Measurements from ENCODE around the gene C2orf92.

C2orf92 gene

DNA sequence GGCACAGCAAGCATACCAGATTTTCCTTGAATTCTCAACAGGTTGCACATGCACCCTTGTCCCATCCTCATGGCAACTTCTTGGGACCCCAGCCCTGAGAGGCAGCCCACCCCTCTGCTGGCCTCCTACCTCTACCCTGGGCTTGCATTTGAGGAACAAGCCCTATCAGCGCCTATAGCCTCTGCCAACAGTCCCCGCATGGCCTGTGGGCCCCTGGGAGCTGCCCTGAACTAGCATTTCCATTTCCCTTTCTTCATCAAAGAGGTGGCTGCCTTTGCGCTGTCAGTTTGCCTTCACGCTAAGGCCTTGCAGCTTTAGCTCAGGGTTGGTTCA, 38.5 kb downstream of the C2orf92 start:
- Histone ChIP-seq H3K4me3 (ENCODE audit: low read depth, low read length) (no peak overlapping the region), H3K9me3 (ENCODE audit: control insufficient read depth, insufficient read depth, low read depth, low read length) (no peaks in the 10 kb centered on the region), H3K36me3 (ENCODE audit: control insufficient read depth in 2 of 2, insufficient read depth in 1 of 2, low read length in 2 of 2) (no peaks in the 10 kb centered on the region), H3K4me1 (ENCODE audit: control insufficient read depth, insufficient read depth, low read length) (no peaks in the 10 kb centered on the region), H3K27ac (ENCODE audit: extremely low read depth, low read depth, low read length) (no peak overlapping the region)
- no peak for TF ChIP-seq ZSCAN16 (tag by site-specific recombination; IDR thresholded peaks at IDR 0.05)
- TF ChIP-seq, protein P1, sequence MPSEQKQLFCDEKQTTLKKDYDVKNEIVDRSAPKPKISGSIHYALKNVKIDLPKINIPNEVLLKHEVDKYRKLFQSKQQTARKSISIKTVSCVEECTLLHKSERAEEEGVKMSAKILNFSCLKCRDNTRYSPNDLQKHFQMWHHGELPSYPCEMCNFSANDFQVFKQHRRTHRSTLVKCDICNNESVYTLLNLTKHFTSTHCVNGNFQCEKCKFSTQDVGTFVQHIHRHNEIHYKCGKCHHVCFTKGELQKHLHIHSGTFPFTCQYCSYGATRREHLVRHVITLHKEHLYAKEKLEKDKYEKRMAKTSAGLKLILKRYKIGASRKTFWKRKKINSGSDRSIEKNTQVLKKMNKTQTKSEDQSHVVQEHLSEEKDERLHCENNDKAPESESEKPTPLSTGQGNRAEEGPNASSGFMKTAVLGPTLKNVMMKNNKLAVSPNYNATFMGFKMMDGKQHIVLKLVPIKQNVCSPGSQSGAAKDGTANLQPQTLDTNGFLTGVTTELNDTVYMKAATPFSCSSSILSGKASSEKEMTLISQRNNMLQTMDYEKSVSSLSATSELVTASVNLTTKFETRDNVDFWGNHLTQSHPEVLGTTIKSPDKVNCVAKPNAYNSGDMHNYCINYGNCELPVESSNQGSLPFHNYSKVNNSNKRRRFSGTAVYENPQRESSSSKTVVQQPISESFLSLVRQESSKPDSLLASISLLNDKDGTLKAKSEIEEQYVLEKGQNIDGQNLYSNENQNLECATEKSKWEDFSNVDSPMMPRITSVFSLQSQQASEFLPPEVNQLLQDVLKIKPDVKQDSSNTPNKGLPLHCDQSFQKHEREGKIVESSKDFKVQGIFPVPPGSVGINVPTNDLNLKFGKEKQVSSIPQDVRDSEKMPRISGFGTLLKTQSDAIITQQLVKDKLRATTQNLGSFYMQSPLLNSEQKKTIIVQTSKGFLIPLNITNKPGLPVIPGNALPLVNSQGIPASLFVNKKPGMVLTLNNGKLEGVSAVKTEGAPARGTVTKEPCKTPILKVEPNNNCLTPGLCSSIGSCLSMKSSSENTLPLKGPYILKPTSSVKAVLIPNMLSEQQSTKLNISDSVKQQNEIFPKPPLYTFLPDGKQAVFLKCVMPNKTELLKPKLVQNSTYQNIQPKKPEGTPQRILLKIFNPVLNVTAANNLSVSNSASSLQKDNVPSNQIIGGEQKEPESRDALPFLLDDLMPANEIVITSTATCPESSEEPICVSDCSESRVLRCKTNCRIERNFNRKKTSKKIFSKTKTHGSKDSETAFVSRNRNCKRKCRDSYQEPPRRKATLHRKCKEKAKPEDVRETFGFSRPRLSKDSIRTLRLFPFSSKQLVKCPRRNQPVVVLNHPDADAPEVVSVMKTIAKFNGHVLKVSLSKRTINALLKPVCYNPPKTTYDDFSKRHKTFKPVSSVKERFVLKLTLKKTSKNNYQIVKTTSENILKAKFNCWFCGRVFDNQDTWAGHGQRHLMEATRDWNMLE (tag by site-specific recombination; conservative IDR thresholded peaks at IDR 0.05; ENCODE audit: low read depth), result no peak
- TF ChIP-seq WT1 (tag by site-specific recombination; IDR thresholded peaks at IDR 0.05), result no peak
- no peak for TF ChIP-seq ZBTB7A (tag by site-specific recombination; IDR thresholded peaks at IDR 0.05; ENCODE audit: low read depth)
- TF ChIP-seq ZNF214 (tag by site-specific recombination; IDR thresholded peaks at IDR 0.05; ENCODE audit: borderline replicate concordance), result no peak
- no peak for TF ChIP-seq RBAK (tag by site-specific recombination; IDR thresholded peaks at IDR 0.05)
- TF ChIP-seq, protein P2, sequence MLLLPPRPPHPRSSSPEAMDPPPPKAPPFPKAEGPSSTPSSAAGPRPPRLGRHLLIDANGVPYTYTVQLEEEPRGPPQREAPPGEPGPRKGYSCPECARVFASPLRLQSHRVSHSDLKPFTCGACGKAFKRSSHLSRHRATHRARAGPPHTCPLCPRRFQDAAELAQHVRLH (tag by site-specific recombination; IDR thresholded peaks at IDR 0.05), result no peak
- TF ChIP-seq, protein P3, sequence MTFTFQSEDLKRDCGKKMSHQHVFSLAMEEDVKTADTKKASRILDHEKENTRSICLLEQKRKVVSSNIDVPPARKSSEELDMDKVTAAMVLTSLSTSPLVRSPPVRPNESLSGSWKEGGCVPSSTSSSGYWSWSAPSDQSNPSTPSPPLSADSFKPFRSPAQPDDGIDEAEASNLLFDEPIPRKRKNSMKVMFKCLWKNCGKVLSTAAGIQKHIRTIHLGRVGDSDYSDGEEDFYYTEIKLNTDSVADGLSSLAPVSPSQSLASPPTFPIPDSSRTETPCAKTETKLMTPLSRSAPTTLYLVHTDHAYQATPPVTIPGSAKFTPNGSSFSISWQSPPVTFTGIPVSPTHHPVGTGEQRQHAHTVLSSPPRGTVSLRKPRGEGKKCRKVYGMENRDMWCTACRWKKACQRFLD (tag by site-specific recombination; IDR thresholded peaks at IDR 0.05), result no peak
- TF ChIP-seq KLF1 (tag by site-specific recombination; IDR thresholded peaks at IDR 0.05), result no peak
- no peak for TF ChIP-seq ZNF426 (tag by site-specific recombination; IDR thresholded peaks at IDR 0.05)
- TF ChIP-seq, protein P4, sequence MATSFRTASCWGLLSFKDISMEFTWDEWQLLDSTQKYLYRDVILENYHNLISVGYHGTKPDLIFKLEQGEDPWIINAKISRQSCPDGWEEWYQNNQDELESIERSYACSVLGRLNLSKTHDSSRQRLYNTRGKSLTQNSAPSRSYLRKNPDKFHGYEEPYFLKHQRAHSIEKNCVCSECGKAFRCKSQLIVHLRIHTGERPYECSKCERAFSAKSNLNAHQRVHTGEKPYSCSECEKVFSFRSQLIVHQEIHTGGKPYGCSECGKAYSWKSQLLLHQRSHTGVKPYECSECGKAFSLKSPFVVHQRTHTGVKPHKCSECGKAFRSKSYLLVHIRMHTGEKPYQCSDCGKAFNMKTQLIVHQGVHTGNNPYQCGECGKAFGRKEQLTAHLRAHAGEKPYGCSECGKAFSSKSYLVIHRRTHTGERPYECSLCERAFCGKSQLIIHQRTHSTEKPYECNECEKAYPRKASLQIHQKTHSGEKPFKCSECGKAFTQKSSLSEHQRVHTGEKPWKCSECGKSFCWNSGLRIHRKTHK (tag by site-specific recombination; IDR thresholded peaks at IDR 0.05), result no peak
- no peak for TF ChIP-seq ZNF292 (tag by site-specific recombination; IDR thresholded peaks at IDR 0.05; ENCODE audit: borderline replicate concordance, low read depth)
- TF ChIP-seq ZNF248 (tag by site-specific recombination; IDR thresholded peaks at IDR 0.05), result no peak
- no peak for TF ChIP-seq ZNF561 (tag by site-specific recombination; IDR thresholded peaks at IDR 0.05; ENCODE audit: borderline replicate concordance)
- TF ChIP-seq ZNF239 (tag by site-specific recombination; IDR thresholded peaks at IDR 0.05), result no peak
- TF ChIP-seq, protein P5, sequence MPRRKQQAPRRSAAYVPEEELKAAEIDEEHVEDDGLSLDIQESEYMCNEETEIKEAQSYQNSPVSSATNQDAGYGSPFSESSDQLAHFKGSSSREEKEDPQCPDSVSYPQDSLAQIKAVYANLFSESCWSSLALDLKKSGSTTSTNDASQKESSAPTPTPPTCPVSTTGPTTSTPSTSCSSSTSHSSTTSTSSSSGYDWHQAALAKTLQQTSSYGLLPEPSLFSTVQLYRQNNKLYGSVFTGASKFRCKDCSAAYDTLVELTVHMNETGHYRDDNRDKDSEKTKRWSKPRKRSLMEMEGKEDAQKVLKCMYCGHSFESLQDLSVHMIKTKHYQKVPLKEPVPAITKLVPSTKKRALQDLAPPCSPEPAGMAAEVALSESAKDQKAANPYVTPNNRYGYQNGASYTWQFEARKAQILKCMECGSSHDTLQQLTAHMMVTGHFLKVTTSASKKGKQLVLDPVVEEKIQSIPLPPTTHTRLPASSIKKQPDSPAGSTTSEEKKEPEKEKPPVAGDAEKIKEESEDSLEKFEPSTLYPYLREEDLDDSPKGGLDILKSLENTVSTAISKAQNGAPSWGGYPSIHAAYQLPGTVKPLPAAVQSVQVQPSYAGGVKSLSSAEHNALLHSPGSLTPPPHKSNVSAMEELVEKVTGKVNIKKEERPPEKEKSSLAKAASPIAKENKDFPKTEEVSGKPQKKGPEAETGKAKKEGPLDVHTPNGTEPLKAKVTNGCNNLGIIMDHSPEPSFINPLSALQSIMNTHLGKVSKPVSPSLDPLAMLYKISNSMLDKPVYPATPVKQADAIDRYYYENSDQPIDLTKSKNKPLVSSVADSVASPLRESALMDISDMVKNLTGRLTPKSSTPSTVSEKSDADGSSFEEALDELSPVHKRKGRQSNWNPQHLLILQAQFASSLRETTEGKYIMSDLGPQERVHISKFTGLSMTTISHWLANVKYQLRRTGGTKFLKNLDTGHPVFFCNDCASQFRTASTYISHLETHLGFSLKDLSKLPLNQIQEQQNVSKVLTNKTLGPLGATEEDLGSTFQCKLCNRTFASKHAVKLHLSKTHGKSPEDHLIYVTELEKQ (tag by site-specific recombination; IDR thresholded peaks at IDR 0.05; ENCODE audit: borderline replicate concordance), result no peak
- TF ChIP-seq SP3 (tag by site-specific recombination; IDR thresholded peaks at IDR 0.05), result no peak
- ChIA-PET POLR2A (no interaction called here), CTCF (interaction anchor here (0.7 to 3.4 kb wide), 5 partner anchors 8 to 677 kb away, joined by 3 to 42 read pairs (median 3); partner anchors contain the start of gene ACTR1B)
